Ectodermal cell (in vitro differentiated cells): ENCODE results near the gene SPNS1.
A peak's percentile ranks its signal among the peaks of the same experiment; 100 is the strongest.
"Not testable (repeated sequence)": the region's sequence is repeated elsewhere in the genome, so short reads cannot be mapped to it uniquely, and the experiment has no call there.

ENCODE experiments used
- H3K27ac ChIP-seq: 2 replicates; pipeline ENCODE4 v1.7.0; 2013; ENCODE audit warnings: mild to moderate bottlenecking, low read depth, low read length; ENCODE audit not compliant: insufficient read depth, poor library complexity, severe bottlenecking
- H3K27me3 ChIP-seq: 2 replicates; pipeline ENCODE4 v1.7.0; 2013; ENCODE audit warnings: mild to moderate bottlenecking, low read length; ENCODE audit not compliant: insufficient read depth, control insufficient read depth, poor library complexity, severe bottlenecking
- H3K36me3 ChIP-seq: one replicate; pipeline ENCODE4 v1.7.0; 2013; ENCODE audit warnings: low read length; ENCODE audit not compliant: control insufficient read depth, insufficient read depth
- H3K4me1 ChIP-seq: one replicate; pipeline ENCODE4 v1.7.0; 2013; ENCODE audit warnings: low read length; ENCODE audit not compliant: control insufficient read depth, insufficient read depth
- H3K4me3 ChIP-seq: 2 replicates; pipeline ENCODE4 v1.7.0; 2013; ENCODE audit warnings: low read depth, low read length, control low read depth; ENCODE audit not compliant: insufficient read depth
- H3K9me3 ChIP-seq: 2 replicates; pipeline ENCODE4 v1.7.0; 2013; ENCODE audit warnings: mild to moderate bottlenecking, low read length, moderate library complexity; ENCODE audit not compliant: control insufficient read depth
- WGBS, 2 experiments: methylation state at CpG; one replicate each; pipeline ENCODE4 v1.1.7; 2013; ENCODE audit warnings: missing lambda C conversion rate in 2 of 2; 5-methylcytosine and 5-hydroxymethylcytosine counted together

SPNS1 gene

DNA sequence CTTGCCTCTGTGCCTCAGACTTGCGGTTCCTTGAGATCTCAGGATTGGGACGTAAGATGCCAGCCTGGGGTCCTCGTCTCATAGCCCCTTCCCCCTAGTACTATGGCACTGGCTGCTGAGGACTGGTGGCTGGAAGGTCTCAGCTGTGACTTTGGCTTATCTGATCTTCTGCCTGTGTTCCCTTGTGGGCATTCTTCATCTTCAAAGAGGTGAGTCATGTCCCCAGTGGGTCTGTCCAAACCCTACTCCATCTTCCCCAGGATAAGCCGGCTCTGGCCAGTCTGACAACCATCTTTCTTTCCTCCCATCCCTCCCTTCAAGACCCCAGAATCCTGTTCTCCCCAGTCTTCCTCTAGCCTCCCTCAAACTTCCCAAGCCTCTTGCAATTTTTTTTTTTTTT, 39.2 kb upstream of the SPNS1 start:
- no peak overlapping the region for H3K27ac ChIP-seq
- H3K4me1 ChIP-seq: peaks cover 4% of the 10 kb centered on the region
- no peaks in the 10 kb centered on the region for H3K27me3 ChIP-seq
- 91 to 94% methylated on average over 4 of the region's 4 CpGs for WGBS, 2 experiments
- H3K4me3 ChIP-seq: no peak overlapping the region
- H3K36me3 ChIP-seq: no peaks in the 10 kb centered on the region
- H3K9me3 ChIP-seq: no peaks in the 10 kb centered on the region

- no peak overlapping the region for H3K4me3 ChIP-seq
- no peaks in the 10 kb centered on the region for H3K4me1 ChIP-seq
- no peak overlapping the region for H3K27ac ChIP-seq
- H3K9me3 ChIP-seq: no peaks in the 10 kb centered on the region
- H3K27me3 ChIP-seq: no peaks in the 10 kb centered on the region
- no peaks in the 10 kb centered on the region for H3K36me3 ChIP-seq
- WGBS, 2 experiments: 84 to 88% methylated on average over 36 of the region's 36 CpGs
Measured at GRCh38 chr16:28935924-28936783, 38.4 kb upstream of the SPNS1 start.

DNA sequence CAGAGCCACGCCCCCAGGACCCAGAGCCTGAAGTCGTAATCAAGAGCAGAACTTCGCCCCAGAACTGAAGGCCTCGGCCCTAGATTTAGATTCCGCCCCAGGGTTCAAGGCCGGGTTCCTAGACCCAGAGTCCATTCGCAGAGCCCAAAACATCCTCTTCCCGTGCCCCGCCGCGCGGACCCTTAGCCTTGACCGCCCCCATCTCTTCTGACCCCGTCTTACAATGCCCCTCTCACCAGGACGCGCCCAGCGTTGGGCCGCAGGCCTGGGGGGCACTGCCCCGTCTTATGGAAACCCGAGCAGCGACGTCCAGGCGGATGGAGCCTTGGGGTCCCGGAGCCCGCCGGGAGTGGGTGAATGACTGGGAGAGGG, 37.8 kb upstream of the SPNS1 start:
- Histone ChIP-seq H3K4me3 (no peak overlapping the region), H3K9me3 (no peaks in the 10 kb centered on the region), H3K36me3 (no peaks in the 10 kb centered on the region), H3K27me3 (no peaks in the 10 kb centered on the region), H3K27ac (no peak overlapping the region), H3K4me1 (no peaks in the 10 kb centered on the region)
- 94 to 96% methylated on average over 26 of the region's 26 CpGs for WGBS, 2 experiments

DNA sequence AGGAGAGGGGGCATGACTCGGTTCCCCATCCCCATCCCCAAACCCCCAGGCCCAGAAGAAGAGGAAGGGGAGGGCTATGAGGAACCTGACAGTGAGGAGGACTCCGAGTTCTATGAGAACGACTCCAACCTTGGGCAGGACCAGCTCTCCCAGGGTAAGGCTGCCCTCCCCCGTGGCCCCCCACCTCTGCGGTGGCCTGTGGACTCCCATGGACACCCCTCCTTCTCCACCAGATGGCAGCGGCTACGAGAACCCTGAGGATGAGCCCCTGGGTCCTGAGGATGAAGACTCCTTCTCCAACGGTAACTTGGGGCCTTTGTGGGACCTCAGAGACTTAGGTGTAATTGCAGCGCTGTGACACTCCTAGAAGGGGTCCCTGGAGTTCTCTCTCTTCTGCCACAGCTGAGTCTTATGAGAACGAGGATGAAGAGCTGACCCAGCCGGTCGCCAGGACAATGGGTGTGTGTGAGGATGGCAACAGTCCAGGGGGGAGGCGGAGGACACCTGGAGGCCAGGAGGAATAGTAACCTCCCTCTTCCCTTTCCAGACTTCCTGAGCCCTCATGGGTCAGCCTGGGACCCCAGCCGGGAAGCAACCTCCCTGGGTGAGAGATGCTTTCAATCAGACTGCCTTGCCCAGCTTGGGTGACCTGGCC, 37.2 kb upstream of the SPNS1 start:
- H3K4me1 ChIP-seq: no peaks in the 10 kb centered on the region
- no peaks in the 10 kb centered on the region for H3K36me3 ChIP-seq
- H3K27me3 ChIP-seq: no peaks in the 10 kb centered on the region
- H3K4me3 ChIP-seq: no peak overlapping the region
- no peaks in the 10 kb centered on the region for H3K9me3 ChIP-seq
- 88 to 89% methylated on average over 14 of the region's 14 CpGs for WGBS, 2 experiments
- no peak overlapping the region for H3K27ac ChIP-seq

DNA sequence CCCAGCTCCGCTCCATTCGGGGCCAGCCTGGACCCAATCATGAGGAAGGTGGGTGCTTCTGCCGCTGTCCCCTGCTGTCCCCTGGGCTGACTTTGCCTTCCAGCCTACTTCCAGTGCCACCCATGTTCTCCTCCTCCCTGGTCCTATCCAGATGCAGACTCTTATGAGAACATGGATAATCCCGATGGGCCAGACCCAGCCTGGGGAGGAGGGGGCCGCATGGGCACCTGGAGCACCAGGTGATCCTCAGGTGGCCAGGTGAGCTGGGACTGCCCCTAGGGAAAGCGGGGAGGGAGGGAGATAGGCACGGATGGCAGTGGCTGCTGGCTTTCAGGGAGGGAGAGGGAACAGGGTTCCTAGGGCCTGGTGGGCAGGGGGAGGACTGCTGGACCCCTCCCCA, 35.9 kb upstream of the SPNS1 start:
- H3K9me3 ChIP-seq: no peaks in the 10 kb centered on the region
- H3K4me1 ChIP-seq: no peaks in the 10 kb centered on the region
- H3K27ac ChIP-seq: no peak overlapping the region
- WGBS, 2 experiments: 84 to 85% methylated on average over 7 of the region's 7 CpGs
- H3K36me3 ChIP-seq: no peaks in the 10 kb centered on the region
- no peaks in the 10 kb centered on the region for H3K27me3 ChIP-seq
- no peak overlapping the region for H3K4me3 ChIP-seq

DNA sequence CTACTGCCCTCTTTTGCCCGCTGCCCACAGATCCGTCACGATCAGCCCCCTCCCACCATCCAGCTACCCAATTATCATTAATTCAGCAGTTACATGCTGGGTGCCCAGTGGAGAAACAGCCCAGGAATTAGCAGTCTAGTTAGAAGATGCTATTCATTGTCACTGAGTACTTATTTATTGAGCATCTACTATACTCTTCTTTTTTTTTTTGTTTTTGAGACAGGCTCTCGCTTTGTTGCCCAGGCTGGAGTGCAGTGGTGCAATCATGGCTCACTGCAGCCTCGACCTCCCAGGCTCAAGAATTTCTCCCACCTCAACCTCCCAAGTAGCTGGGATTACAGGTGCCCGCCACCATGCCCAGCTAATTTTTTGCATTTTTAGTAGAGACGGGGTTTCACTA, 34.8 kb upstream of the SPNS1 start:
- H3K36me3 ChIP-seq, H3K27ac ChIP-seq, H3K4me1 ChIP-seq, H3K9me3 ChIP-seq, H3K27me3 ChIP-seq, H3K4me3 ChIP-seq: not testable (repeated sequence)
- 90 to 91% methylated on average over 7 of the region's 7 CpGs for WGBS, 2 experiments

GRCh38 chr16:28943281-28943680, 31.3 kb upstream of the SPNS1 start:
- H3K27ac ChIP-seq: no peak overlapping the region
- H3K36me3 ChIP-seq: no peaks in the 10 kb centered on the region
- H3K4me1 ChIP-seq: no peaks in the 10 kb centered on the region

GRCh38 chr16:28946681-28947080, 27.9 kb upstream of the SPNS1 start:
- Histone ChIP-seq H3K36me3 (no peaks in the 10 kb centered on the region), H3K27me3 (no peaks in the 10 kb centered on the region), H3K4me1 (no peaks in the 10 kb centered on the region), H3K4me3 (no peak overlapping the region), H3K27ac (no peak overlapping the region), H3K9me3 (no peaks in the 10 kb centered on the region)
- WGBS, 2 experiments: 85 to 90% methylated on average over 4 of the region's 4 CpGs

More at GRCh38 chr16:28943281-28943680, 31.3 kb upstream of the SPNS1 start:
- no peak overlapping the region for H3K4me3 ChIP-seq
- no peaks in the 10 kb centered on the region for H3K9me3 ChIP-seq
- H3K27me3 ChIP-seq: no peaks in the 10 kb centered on the region

- Histone ChIP-seq H3K27me3 (no peaks in the 10 kb centered on the region), H3K9me3 (no peaks in the 10 kb centered on the region), H3K4me1 (peaks cover 4% of the 10 kb centered on the region), H3K36me3 (peaks cover 14% of the 10 kb centered on the region), H3K4me3 (peak within 1 kb of the TSS; percentile 98), H3K27ac (peak within 1 kb of the TSS; percentile 53)
- WGBS, 2 experiments: 1% methylated on average over 79 of the region's 79 CpGs
Measured at GRCh38 chr16:28950648-28951409, 23.7 kb upstream of the SPNS1 start, which contains the start of gene NFATC2IP. Gene NFATC2IP (plus strand): TSS chr16:28950937. CDS start chr16:28951012, 75 bp downstream.

DNA sequence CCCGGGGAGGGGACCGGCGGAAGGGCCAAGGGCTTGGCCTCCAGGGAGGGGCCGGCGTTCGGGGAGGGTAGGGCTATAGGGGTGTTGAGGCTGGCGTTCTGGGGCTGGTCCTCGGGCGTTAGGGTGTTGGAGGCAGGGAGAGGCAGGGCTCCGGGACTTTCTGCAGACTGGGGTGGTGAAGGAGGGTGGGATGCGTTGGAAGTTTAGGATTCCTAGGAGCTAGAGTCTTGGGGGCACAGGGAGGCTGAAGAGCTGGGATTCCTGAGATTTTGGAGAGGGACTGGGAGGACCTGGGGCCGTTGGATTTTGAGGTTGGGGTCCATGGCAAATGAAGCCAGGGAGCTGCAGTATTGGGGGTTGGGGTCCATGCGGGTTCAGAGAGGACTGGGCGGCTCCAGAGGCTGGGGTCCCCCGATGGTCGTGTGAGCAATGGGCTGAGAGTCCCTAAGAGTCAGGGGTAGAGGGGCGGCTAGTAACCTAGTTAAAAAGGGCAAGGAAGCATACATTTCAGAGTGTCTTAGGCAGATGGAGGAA, 23.1 kb upstream of the SPNS1 start:
- H3K36me3 ChIP-seq: peaks cover 21% of the 10 kb centered on the region
- peaks cover 4% of the 10 kb centered on the region for H3K4me1 ChIP-seq
- H3K9me3 ChIP-seq: no peaks in the 10 kb centered on the region
- no peaks in the 10 kb centered on the region for H3K27me3 ChIP-seq
- peak overlapping the region; percentile 98 for H3K4me3 ChIP-seq
- WGBS, 2 experiments: 2% methylated on average over 17 of the region's 17 CpGs
- H3K27ac ChIP-seq: no peak overlapping the region
